ENCODE results near the gene PGLYRP2.
A peak's percentile ranks its signal among the peaks of the same experiment; 100 is the strongest.
"Not testable (repeated sequence)": the region's sequence is repeated elsewhere in the genome, so short reads cannot be mapped to it uniquely, and the experiment has no call there.

The PGLYRP2 gene

DNA sequence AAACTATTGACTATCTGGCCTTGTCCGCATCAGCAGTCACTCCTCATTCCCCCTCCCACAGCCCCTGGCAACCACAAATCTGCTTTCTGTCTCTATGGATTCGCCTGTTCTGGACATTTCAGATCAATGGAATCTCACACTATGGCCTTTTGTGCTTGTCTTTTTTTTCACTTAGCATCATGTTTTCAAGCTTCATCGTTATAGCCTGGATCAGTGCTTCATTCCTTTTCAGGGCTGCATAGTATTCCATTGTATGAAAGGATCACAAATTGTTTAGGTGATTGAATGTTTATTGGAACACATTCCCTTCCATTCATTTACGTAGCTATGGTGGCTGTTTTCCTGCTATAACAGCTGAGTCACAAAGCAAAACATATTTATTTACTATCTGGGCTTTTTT, 7.7 kb upstream of the PGLYRP2 start:
- DNase-seq: no peak

DNA sequence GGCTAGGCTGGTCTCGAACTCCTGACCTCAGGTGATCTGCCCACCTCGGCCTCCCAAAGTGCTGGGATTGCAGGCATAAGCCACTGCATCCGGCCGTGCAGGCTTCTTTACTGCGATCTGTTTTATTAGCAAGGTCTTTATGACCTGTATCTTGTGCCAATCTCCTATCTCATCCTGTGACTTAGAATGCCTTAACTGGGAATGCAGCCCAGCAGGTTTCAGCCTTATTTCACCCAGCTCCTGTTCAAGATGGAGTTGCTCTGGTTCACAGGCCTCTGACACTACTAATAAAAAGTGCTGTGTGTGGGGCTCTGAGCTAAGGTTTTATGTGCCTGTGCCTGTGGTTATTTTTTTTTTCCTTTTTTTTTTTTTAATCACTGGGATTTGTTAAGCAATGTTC, 6.5 kb upstream of the PGLYRP2 start:
- DNase-seq: not testable (repeated sequence)

DNA sequence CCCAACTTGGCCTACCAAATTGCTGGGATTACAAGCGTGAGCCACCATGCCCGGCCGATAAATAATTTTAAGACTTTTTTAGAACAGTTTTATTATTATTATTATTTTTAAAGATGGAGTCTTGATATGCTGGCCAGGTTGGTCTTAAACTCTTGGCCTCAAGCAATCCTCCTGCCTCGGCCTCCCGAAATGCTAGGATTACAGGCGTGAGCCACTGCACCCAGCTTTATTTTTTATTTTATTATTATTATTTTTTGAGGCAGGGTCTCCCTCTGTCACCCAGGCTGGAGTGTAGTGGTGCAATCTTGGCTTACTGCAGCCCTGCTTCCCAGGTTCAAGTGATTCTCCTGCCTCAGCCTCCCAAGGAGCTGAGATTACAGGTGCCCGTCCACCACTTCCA, 1.7 kb upstream of the PGLYRP2 start:
- DNase-seq: not testable (repeated sequence)

DNA sequence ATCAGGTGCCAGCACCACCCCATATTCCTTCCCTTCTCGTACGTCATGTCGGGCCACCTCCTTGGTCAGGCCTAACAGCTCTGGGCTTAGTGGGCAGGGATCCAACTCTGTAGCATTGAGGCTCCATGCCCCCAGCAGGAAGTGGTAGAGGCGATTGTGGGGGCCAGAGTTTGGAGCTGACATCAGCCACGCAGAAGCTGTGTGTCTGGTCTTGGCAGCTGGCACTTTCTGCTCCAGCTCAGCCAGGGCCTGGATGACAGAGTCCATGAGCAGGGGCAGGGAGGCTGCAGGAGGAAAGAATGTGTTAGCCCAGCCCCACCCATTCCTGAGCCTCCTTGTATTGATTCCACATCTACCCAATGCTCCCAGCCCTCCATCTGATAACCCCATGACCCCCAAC, 3.0 kb downstream of the PGLYRP2 start:
- peak; percentile 69 for DNase-seq

- DNase-seq: no peak
Measured at GRCh38 chr19:15475611-15476010, 3.7 kb downstream of the PGLYRP2 start.

- DNase-seq: no peak
Measured at GRCh38 chr19:15475169-15475568, 4.1 kb downstream of the PGLYRP2 start.

- DNase-seq: not testable (repeated sequence)
Measured at GRCh38 chr19:15473821-15474220, 5.5 kb downstream of the PGLYRP2 start.

GRCh38 chr19:15471639-15472101, 7.6 kb downstream of the PGLYRP2 start:
- no peak for DNase-seq

DNA sequence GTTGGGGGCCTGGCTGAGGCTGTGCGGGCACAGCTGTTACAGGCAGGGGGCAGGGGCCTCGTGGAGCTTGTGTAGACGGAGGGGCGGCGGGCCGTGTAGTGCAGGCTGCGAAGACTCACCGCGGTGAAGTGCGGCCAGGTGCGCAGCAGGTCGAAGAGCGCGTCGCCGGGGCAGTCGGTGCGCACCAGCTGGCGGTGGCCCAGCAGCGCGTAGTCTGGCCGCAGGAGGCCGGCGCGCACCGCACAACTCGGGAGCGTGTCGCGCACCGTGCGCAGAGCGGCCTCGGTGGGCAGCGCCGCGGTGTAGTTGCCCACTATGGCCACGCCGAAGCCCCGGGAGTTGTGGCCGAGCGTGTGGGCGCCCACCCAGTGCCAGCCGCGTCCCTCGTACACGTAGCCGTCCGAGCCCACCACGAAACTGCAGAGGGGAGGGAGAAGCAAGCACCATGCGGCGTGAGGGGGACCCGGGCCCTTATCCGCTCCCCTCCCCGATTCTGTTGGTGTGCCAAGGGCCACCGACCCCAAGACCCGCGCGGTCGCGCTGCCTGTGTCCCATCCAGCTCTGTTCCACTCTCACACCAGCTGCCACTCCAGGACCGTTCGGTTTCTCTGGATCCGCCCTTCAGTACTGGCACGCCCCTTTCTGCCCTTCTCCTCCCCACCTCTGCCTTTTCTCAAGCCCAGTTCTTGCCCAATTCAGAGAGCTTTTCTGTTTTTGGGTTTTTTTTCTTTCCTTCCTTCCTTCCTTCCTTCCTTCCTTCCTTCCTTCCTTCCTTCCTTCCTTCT, 9.6 kb downstream of the PGLYRP2 start:
- peak; percentile 72 for DNase-seq

DNA sequence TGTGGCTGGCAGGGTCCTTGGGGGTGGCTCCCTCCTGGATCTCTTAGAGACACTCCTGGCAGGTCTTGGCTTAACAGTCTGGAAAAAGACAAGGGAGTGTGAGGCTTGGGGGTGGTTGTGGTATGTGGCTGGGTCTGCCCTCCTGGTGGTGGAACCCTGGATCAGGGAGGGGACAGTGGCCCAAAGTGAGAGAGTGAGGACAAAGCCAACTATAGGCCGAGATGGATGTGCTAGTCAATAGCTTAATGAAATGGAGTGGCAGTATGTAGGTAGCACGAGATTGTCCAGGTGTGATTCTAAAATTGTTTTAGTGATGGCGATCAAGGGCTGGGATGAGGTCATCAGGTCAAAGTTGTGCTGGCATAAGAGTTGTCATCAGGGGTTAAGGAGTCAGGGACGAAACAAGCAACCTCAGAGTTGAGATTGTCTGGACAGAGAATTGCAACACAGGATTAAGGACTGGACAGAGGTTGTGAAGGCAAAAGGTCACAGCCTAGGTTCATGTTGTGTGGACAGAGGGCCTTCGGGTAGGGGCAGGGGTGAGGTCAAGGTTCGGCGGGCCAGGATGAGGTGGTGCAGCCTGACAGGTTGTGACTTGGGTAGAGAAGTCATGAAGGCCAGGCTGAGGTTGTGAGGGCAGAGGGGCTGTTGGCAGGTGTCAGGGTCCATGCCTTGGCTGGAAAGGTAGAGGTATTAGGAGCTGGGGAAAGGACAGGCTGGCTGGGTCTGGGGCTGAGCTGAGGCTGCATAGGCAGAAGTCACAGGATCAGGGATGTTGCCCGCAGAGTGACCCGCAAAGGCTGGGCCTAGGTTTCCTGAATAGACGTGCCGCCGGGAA, 10.4 kb downstream of the PGLYRP2 start:
- peak; percentile 27 for DNase-seq

DNA sequence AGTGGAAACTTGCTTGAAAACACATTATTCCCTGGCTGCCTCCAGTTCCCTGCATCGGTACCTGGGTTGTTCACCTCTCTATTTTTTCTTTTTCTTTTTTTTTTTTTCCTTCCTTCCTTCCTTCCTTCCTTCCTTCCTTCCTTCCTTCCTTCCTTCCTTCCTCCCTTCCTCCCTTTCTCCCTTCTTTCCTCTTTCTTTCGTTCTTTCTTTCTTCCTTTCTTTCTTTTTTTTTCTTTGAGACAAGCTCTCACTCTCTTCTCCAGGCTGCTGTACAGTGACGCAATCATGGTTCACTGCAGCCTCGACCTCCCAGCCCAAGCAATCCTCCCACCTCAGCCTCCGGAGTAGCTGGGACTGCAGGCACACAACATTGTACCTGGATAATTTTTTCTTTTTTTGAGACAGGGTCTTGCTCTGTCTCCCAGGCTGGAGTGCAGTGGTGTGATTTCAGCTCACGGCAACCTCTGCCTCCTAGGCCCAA, 11.5 kb downstream of the PGLYRP2 start:
- no peak for DNase-seq

DNA sequence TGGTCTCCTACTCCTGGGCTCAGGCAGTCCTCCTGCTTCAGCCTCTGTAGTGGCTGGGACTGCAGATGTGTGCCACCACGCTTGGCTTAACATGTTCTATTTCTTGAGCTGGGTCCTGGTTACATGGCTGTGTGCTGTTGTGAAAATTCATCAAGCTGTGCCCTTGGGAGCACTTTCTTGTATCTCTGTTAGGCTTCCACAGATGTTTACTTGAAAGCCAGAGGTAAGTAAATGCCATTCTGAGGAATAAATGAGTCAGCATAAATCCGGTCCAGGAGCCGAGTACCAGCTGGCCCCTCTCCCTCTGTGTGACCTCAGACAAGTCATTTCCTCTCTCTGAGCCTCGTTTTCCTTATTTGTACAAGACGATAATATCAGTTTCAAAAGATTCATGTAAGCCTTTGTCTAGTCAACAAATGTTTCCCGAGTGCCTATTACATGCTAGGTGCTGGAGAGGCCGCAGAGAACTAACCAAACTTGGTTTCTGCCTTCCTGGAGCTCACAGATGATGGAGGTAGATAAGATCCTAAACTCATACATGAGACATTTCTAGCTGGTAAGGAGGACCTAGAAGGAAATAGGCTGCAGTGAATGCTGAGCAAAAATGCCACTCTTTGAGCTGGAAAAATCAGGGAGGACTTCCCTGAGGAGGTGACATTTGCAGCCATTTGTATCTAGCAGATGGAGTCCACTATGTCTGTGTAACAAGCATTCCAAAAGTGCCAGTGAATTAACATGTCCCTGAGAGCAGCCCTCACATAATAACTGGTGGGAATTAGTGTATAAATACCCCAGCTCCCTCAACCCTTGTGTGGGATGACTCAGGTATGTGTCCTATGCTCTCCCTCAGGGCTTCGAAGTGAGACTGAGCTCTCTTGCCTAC, 12.2 kb downstream of the PGLYRP2 start:
- peak; percentile 87 for DNase-seq

DNA sequence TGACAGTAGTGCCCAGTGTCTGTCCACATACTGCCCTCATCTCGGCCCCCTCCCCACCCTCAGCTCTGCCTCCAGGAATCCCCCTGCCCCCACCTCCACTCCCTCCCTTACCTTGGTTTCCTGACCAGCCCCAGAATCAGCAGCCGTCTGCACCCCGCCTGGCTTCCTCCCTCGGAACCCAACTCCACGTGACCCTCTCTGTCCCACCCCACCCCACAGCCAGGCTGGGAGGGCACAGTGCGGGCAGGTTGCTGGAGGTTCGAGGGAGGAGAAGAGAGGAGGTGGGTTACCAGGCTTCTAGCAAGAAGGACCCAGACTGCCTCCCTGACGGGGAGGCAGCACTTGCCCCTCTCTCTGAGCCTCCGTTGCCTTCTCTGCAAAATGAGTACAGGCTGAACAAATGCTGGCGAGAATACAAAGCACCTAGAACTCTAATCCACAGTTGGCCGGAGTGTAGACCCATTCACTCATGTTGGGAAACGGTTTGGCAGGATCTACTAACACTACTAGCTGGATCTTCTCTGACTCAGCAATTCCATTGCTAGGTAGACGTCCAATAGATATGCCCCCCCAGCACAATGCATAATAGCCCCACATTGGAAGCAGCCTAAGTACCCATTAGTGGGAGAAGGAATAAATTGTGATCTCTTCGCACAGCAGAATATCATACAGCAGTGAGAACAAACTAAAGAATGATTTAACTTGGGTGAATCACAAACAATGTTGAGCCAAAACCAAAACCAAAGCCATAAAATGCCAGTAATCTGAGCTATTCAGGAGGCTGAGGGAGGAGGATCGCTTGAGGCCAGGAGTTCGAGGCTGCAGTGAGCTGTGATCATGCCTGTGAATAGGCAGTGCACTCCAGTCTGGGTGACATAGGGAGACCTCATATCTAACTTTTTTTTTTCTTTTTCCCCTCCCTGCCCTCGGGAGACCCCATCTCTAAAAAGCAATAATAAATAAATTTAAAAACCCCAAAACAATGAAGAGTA, 14.6 kb downstream of the PGLYRP2 start, which contains the start of gene RASAL3:
TSS of gene RASAL3 (minus strand) at position 151 of the 992 bp plus-strand sequence. CDS start 186 bp downstream, outside the sequence.
- peak; percentile 86 for DNase-seq

- peak; percentile 89 for DNase-seq
Measured at GRCh38 chr19:15463861-15464371, 15.4 kb downstream of the PGLYRP2 start.

- no peak for DNase-seq
Measured at GRCh38 chr19:15461694-15462093, 17.6 kb downstream of the PGLYRP2 start.

DNA sequence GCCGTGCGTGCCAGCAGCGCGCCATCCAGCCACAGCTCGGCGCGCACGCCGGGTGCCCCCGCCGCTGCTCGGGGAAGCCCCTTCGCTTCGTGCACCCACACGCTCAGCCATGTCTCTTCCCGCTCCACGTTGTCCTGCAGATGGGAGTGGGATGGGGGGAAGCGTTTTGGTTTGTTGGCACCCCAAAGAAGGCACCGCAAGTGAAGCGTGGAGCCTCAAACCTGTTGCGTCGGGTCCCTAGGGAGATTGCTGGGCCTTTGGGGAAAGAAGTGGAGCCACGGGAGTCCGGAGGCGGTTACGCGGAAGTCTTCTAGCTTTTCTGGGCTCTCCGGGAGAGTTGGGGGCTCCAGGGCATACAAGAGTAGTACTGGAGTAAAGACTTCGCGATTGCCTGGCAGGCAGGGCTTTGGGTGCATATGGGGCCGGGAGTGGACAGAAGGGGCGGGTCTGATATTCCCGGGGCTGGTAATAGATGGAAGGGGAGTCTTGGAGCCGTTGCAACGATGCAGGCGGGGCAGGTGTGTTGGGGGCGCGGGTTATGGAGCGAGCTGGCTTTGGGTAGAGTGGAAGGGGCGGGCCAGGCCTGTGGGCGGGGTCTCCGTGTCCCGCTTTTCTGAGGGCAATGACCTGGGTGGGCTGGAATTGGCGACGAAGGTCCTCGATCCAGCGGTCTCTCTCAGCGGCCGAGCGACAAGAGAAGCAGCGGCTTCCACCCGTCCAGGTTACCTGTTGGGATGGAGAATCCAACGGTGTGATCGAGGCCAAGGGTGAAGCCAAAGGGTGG, 21.4 kb downstream of the PGLYRP2 start:
- DNase-seq: no peak

- DNase-seq: peak; percentile 29
Measured at GRCh38 chr19:15456871-15457700, 22.2 kb downstream of the PGLYRP2 start.

- no peak for DNase-seq
Measured at GRCh38 chr19:15456441-15456840, 22.9 kb downstream of the PGLYRP2 start.

DNA sequence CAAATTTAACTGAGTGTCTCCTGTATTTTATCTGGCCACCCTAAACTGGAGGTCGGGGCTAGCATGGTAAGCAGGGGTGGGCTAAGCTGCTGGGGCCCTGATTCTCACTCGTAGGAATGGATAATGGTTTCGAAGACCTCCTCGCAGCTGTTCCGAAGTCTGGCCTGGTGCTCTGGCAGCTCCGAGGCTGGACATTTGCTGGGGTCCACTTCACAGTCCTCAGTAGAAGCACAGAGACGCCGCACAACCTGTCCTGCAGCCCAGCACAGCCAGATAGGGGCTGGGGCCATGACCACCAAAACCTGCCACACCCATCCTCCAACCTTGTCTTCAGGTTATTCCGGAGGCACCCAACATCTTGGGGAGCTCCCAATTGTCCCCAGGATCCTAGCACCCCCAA, 23.3 kb downstream of the PGLYRP2 start:
- DNase-seq: no peak

Data from hematopoietic multipotent progenitor cell treated with erythropoietin and hydrocortisone succinate and interleukin-3 and kit ligand, for 4 days (in vitro differentiated cells).